Ovary (tissue), 9 donors: ENCODE results near the gene FPR1. TPM values are rescaled to one million over a fixed set of nuclear protein-coding genes. Genes with fewer than 3 reads are reported as not detected.

Source experiments
- DNase-seq, 5 donors: peaks; one replicate each; pipeline ENCODE4 v3.0.0-alpha.2; 2019 to 2020
- H3K27ac ChIP-seq, 2 donors: fragments of 200-600 bp; one replicate each; pipeline versions ENCODE4 v1.5.1 to v1.8.0; 2019 to 2022
- H3K27me3 ChIP-seq: fragments of 200-600 bp; one replicate; pipeline ENCODE4 v1.8.0; 2022
- H3K36me3 ChIP-seq: fragments of 200-600 bp; sonication (generic); one replicate; pipeline ENCODE4 v1.5.1; 2019
- H3K4me1 ChIP-seq: one replicate; pipeline ENCODE4 v1.8.1; 2013; ENCODE audit warnings: mild to moderate bottlenecking, moderate library complexity; ENCODE audit not compliant: insufficient read depth
- H3K4me3 ChIP-seq: fragments of 200-600 bp; sonication (generic); one replicate; pipeline ENCODE4 v1.5.1; 2017
- H3K9me3 ChIP-seq, 2 donors: fragments of 200-600 bp in 1 of 2; sonication (generic) in 1 of 2; one replicate each; pipeline versions ENCODE4 v1.5.1 to v1.8.1; 2013 to 2019; ENCODE audit warnings: mild to moderate bottlenecking in 1 of 2, moderate library complexity in 1 of 2
- EP300 ChIP-seq: sonication (generic); formaldehyde crosslinking; IDR thresholded peaks from one replicate; pipeline ENCODE4 v1.6.1; 2017; ENCODE audit warnings: antibody characterized with exemption
- POLR2A ChIP-seq: fragments of 450-650 bp; IDR thresholded peaks from one replicate; pipeline ENCODE4 v1.6.1; 2017; ENCODE audit warnings: antibody characterized with exemption, mild to moderate bottlenecking, moderate library complexity
- WGBS, 3 donors: extraction: QIAGEN DNeasy Blood & Tissue Kit in 1 of 3; methylation state at CpG; one replicate each; pipeline versions ENCODE4 v1.1.5 to v1.1.7; 2013 to 2017; 5-methylcytosine and 5-hydroxymethylcytosine counted together
- intact Hi-C, 4 donors: fragments of 100-400 bp; cut with DNase I; formaldehyde crosslinking; loops; one replicate each; pipeline versions ENCODE4 v1.11.0 to v1.15.1; 2022 to 2023
- polyA plus RNA-seq, 2 donors: library from polyadenylated mRNA; stranded (reverse); fragments of 200-250 nt in 1 of 2; fragments of 350-450 nt in 1 of 2; fragmentation: Illumina TruSeq in 1 of 2; extraction: RNeasy Lipid Tissue Mini Kit (QIAGEN cat#74804) in 1 of 2; gene quantifications; one replicate each; pipeline ENCODE4 v1.2.3, GENCODE V29; 2013 to 2014
- total RNA-seq, 7 donors: library from RNA; depleted of rRNA in 2 of 7; stranded (reverse); fragments of >200 nt in 2 of 7; fragmentation: NEBNext Ultra II Directional in 3 of 7; extraction: Animal tissue kit (Norgen Biotek cat#: 25700) in 3 of 7; gene quantifications; one replicate each; pipeline versions ENCODE4 v1.1.0 to v1.2.4, GENCODE V29; 2016 to 2023
- TF ChIP-seq, protein P1 (sequence below), 3 donors: fragments of 450-650 bp in 2 of 3; fragments of 200-600 bp in 1 of 3; IDR thresholded peaks; one replicate each; pipeline versions ENCODE4 v1.5.1 to v1.8.0; 2016 to 2022; ENCODE audit warnings: antibody characterized with exemption in 3 of 3, mild to moderate bottlenecking in 1 of 3
- donor health status: DM: no; HTN: no; CAD: no; lungs with moderate emphysema.
- donor health status: DM: no; HTN: no; CAD: no.
- donor health status: Bipolar disorder and iron deficiency.
- donor health status: DM: yes; HTN: yes; CAD: no.
- donor health status: DM: no; HTN: no; CAD: no.
- donor health status: DM: yes; HTN: yes; CAD: no.

The FPR1 gene
- total and polyA plus RNA-seq, 9 donors = 1.1 to 18.2 (median 3.6) TPM

DNA sequence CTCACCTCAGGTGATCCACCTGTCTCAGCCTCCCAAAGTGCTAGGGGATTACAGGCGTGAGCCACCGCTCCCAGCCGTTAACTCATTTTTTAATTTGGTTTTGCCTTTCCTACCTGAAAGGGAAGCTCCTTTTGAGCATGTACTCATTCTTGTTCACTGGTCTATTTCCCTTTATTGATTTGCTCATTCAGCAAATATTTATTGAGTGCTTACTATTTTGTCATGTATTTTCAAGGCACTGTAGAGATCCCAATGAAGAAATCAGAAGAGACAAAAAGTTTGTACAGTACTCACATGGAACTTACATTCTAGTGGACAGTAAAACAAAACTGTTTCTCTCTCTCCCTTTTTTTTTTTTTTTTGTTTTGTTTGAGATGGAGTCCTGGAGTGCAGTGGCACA, 44.8 kb downstream of the FPR1 start:
- Histone ChIP-seq H3K36me3 (no peaks in the 10 kb centered on the region), H3K9me3 (no peaks in the 10 kb centered on the region), H3K4me1 (peaks cover 10% of the 10 kb centered on the region), H3K27ac (no peak overlapping the region), H3K4me3 (no peak overlapping the region), H3K27me3 (no peaks in the 10 kb centered on the region)
- WGBS, 3 donors = 97 to 99% (median 97%) methylated on average over 3 of the region's 3 CpGs
- intact Hi-C loops = loop anchor here in 1 of 4 donors (10.0 kb wide), 1 partner anchor 342 kb away; the partner anchor contains the start of genes CLDND2 and ETFB
- no peak for DNase-seq
- TF ChIP-seq, protein P1, sequence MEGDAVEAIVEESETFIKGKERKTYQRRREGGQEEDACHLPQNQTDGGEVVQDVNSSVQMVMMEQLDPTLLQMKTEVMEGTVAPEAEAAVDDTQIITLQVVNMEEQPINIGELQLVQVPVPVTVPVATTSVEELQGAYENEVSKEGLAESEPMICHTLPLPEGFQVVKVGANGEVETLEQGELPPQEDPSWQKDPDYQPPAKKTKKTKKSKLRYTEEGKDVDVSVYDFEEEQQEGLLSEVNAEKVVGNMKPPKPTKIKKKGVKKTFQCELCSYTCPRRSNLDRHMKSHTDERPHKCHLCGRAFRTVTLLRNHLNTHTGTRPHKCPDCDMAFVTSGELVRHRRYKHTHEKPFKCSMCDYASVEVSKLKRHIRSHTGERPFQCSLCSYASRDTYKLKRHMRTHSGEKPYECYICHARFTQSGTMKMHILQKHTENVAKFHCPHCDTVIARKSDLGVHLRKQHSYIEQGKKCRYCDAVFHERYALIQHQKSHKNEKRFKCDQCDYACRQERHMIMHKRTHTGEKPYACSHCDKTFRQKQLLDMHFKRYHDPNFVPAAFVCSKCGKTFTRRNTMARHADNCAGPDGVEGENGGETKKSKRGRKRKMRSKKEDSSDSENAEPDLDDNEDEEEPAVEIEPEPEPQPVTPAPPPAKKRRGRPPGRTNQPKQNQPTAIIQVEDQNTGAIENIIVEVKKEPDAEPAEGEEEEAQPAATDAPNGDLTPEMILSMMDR (IDR thresholded peaks at IDR 0.05) = no peak

DNA sequence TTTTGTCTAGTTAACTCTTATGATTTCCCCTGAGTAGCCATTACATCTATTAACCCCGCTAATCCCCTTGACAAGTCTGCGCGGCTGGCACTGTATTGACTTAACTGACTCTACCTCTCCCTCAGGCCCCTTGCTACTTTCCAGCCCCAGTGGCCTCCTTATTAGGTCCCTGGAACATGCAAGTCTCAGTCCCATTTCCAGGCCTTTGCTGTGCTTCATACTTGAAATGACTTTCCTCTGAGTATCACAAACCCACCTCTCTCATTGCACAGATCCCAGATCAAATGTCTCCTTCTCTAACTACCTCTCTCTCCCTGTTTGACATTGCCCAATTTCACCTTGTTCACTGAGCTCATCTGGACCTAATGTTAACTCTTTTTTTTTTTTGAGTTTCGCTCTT, 45.4 kb downstream of the FPR1 start:
- Histone ChIP-seq H3K4me3 (no peak overlapping the region), H3K36me3 (no peaks in the 10 kb centered on the region), H3K27me3 (no peaks in the 10 kb centered on the region), H3K9me3 (no peaks in the 10 kb centered on the region), H3K4me1 (peaks cover 10% of the 10 kb centered on the region), H3K27ac (no peak overlapping the region)
- intact Hi-C loops = loop anchor here in 1 of 4 donors (10.0 kb wide), 1 partner anchor 341 kb away; the partner anchor contains the start of genes CLDND2 and ETFB
- 96 to 98% (median 97%) methylated on average over 4 of the region's 4 CpGs for WGBS, 3 donors
- no peak for DNase-seq
- TF ChIP-seq POLR2A = no peak
- TF ChIP-seq EP300 = no peak

GRCh38 chr19:51704626-51705025, 47.1 kb downstream of the FPR1 start:
- Histone ChIP-seq H3K4me3 (peak overlapping the region; percentile 75), H3K9me3 (no peaks in the 10 kb centered on the region), H3K27ac (peak overlapping the region; percentile 94 to 96), H3K4me1 (peaks cover 10% of the 10 kb centered on the region), H3K36me3 (no peaks in the 10 kb centered on the region), H3K27me3 (no peaks in the 10 kb centered on the region)
- peak in 2 of 5 donors; percentile 54 to 63 for DNase-seq
- TF ChIP-seq, protein P1 (IDR thresholded peaks at IDR 0.05) = no peak
- no peak for TF ChIP-seq EP300
- TF ChIP-seq POLR2A = no peak
- WGBS, 3 donors = 17 to 41% (median 23%) methylated on average over 4 of the region's 4 CpGs
- intact Hi-C loops = loop anchor here in 1 of 4 donors (10.0 kb wide), 1 partner anchor 340 kb away; the partner anchor contains the start of genes CLDND2 and ETFB

GRCh38 chr19:51703575-51704515, 47.8 kb downstream of the FPR1 start:
- Histone ChIP-seq H3K4me1 (peaks cover 10% of the 10 kb centered on the region), H3K27ac (peak overlapping the region; percentile 94 to 96), H3K4me3 (peak overlapping the region; percentile 75), H3K27me3 (no peaks in the 10 kb centered on the region), H3K36me3 (no peaks in the 10 kb centered on the region), H3K9me3 (no peaks in the 10 kb centered on the region)
- WGBS, 3 donors = 3 to 4% (median 4%) methylated on average over 53 to 74 of the region's 74 CpGs
- TF ChIP-seq, protein P1 (IDR thresholded peaks at IDR 0.05) = peak; percentile 39 to 76 (median 72)
- TF ChIP-seq EP300 (peak; percentile 93), POLR2A (peak; percentile 87)
- DNase-seq = peak; percentile 98 to 99 (median 98)
- intact Hi-C loops = loop anchor here in 1 of 4 donors (10.0 kb wide), 1 partner anchor 339 kb away; the partner anchor contains the start of genes CLDND2 and ETFB
